Panc1 (cell line): Measurements from ENCODE around the gene CACNA2D3. TPM values are rescaled to one million over a fixed set of nuclear protein-coding genes. Genes with fewer than 3 reads are reported as not detected.

Source experiments
- ATAC-seq: fragments of 200-7000 bp; cut with Tn5 transposase; 2 replicates; pipeline ENCODE4 v1.9.1; 2020; ENCODE audit warnings: mild to moderate bottlenecking, moderate library complexity
- BruUV-seq: library from RNA; stranded (reverse); fragments of 400-500 nt; replicated peaks from 2 replicates; lab custom pipeline; 2021; lab: Mats Ljungman, UMichigan
- CTCF ChIA-PET: fragments of 300-600 bp; sonication (Branson Sonifier 250); formaldehyde crosslinking; loops from one replicate; lab custom pipeline; 2022; ENCODE audit warnings: antibody characterized with exemption; lab: Charles Lee
- POLR2A ChIA-PET: fragments of 300-600 bp; sonication (Branson Sonifier 250); formaldehyde crosslinking; loops from one replicate; lab custom pipeline; 2022; ENCODE audit warnings: antibody characterized with exemption; lab: Charles Lee
- DNase-seq: peaks from one replicate; pipeline ENCODE4 v3.0.0-alpha.2; 2010; ENCODE audit warnings: low read depth, low spot score
- H3K27ac ChIP-seq: 2 replicates; pipeline ENCODE4 v1.5.1; 2011; ENCODE audit warnings: mild to moderate bottlenecking, low read length, inconsistent platforms
- H3K27me3 ChIP-seq: fragments of 200-500 bp; sonication (Bioruptor generic); 2 replicates; pipeline ENCODE4 v1.6.0; 2014; ENCODE audit warnings: low read length, inconsistent platforms; ENCODE audit not compliant: control insufficient read depth, insufficient read depth
- H3K36me3 ChIP-seq: fragments of 200-500 bp; sonication (Bioruptor generic); 2 replicates; pipeline ENCODE4 v1.5.1; 2014; ENCODE audit warnings: inconsistent platforms, mild to moderate bottlenecking, low read length, moderate library complexity; ENCODE audit not compliant: control insufficient read depth, insufficient read depth
- H3K4me1 ChIP-seq: 2 replicates; pipeline ENCODE4 v1.5.1; 2011; ENCODE audit warnings: inconsistent platforms, mild to moderate bottlenecking, low read length, moderate library complexity; ENCODE audit not compliant: control insufficient read depth, insufficient read depth
- H3K4me3 ChIP-seq, 2 experiments: 2 replicates each; pipeline ENCODE4 v1.5.1; 2011 to 2012; ENCODE audit warnings: low read depth in 2 of 2, low read length in 2 of 2, mild to moderate bottlenecking in 2 of 2, inconsistent platforms in 1 of 2, moderate library complexity in 1 of 2
- H3K9me3 ChIP-seq: fragments of 200-500 bp; sonication (Bioruptor generic); 2 replicates; pipeline ENCODE4 v1.5.1; 2014; ENCODE audit warnings: low read depth, mild to moderate bottlenecking, inconsistent platforms, low read length, moderate library complexity; ENCODE audit not compliant: control insufficient read depth, insufficient read depth
- POLR2AphosphoS5 ChIP-seq: IDR thresholded peaks from 2 replicates; pipeline ENCODE4 v1.6.1; 2012; ENCODE audit warnings: mild to moderate bottlenecking, low read depth, low read length, moderate library complexity
- SIN3A ChIP-seq: IDR thresholded peaks from 2 replicates; pipeline ENCODE4 v1.6.1; 2012; ENCODE audit warnings: low read depth, mild to moderate bottlenecking, low read length, moderate library complexity, borderline replicate concordance; ENCODE audit not compliant: insufficient read depth
- TCF7L2 ChIP-seq: IDR thresholded peaks from 2 replicates; pipeline ENCODE4 v1.6.1; 2011; ENCODE audit warnings: mild to moderate bottlenecking, low read depth, low read length, inconsistent platforms
- in situ Hi-C: cut with HindIII; loops from 2 replicates; pipeline ENCODE4 v1.10.0; 2016; ENCODE audit warnings: low sequenced_read_pairs, low pct_unique_long_range_greater_than_20kb
- intact Hi-C: fragments of 100-400 bp; cut with micrococcal nuclease; formaldehyde crosslinking; loops from one replicate; pipeline ENCODE4 v1.10.0; 2022; ENCODE audit not compliant: unreplicated experiment
- total RNA-seq: library from RNA; stranded (reverse); gene quantifications from one replicate; pipeline ENCODE4 v1.2.1, GENCODE V29; 2021; ENCODE audit not compliant: unreplicated experiment
- TF ChIP-seq, protein P1 (sequence below), 2 experiments: IDR thresholded peaks; 2 replicates each; pipeline ENCODE4 v1.6.1; 2011 to 2012; ENCODE audit warnings: low read depth in 2 of 2, control low read depth in 1 of 2, low read length in 1 of 2, mild to moderate bottlenecking in 1 of 2, moderate library complexity in 1 of 2; ENCODE audit not compliant: insufficient read depth in 1 of 2
- TF ChIP-seq, protein P2 (sequence below): fragments of 450-650 bp; IDR thresholded peaks from 2 replicates; pipeline ENCODE4 v1.5.1; 2017; ENCODE audit warnings: mild to moderate bottlenecking

The CACNA2D3 gene
- total RNA-seq, 1 experiment from 2014 or later: 0.41 TPM

DNA sequence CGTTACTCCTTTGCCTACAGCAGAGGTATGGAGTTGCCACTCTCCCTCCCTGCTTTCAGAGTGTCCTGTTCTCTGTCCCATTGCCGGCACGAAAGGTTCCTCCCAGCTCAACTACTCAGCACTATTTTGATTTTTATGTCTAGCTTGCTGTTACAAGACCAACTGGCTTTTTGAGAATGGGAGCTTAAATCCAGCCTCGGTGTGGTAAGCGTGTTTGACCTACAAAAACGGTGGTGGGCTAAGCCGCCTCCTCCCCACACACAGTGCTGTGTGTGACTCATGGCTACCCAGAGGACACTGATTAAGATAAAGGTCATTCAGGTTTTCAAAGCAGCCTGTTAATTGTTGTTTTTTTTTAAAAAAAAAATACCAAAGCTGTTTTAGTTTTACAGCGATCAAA lies 741.0 kb downstream of the CACNA2D3 start:
- H3K27me3 ChIP-seq: no peaks in the 10 kb centered on the region
- ChIA-PET CTCF (no interaction called here), POLR2A (no interaction called here)
- ATAC-seq (no peak), DNase-seq (no peak)
- H3K4me3 ChIP-seq: no peak overlapping the region
- intact Hi-C loops: loop anchor here (10.0 kb wide), 1 partner anchor 621 kb away; the partner anchor contains the start of gene WNT5A
- no peak overlapping the region for H3K27ac ChIP-seq
- BruUV-seq: no TSS peak
- in situ Hi-C loops: no loop called here
- H3K36me3 ChIP-seq: no peaks in the 10 kb centered on the region
- H3K4me1 ChIP-seq: no peaks in the 10 kb centered on the region
- TF ChIP-seq TCF7L2: no peak
- no peak for TF ChIP-seq SIN3A
- TF ChIP-seq, protein P1, sequence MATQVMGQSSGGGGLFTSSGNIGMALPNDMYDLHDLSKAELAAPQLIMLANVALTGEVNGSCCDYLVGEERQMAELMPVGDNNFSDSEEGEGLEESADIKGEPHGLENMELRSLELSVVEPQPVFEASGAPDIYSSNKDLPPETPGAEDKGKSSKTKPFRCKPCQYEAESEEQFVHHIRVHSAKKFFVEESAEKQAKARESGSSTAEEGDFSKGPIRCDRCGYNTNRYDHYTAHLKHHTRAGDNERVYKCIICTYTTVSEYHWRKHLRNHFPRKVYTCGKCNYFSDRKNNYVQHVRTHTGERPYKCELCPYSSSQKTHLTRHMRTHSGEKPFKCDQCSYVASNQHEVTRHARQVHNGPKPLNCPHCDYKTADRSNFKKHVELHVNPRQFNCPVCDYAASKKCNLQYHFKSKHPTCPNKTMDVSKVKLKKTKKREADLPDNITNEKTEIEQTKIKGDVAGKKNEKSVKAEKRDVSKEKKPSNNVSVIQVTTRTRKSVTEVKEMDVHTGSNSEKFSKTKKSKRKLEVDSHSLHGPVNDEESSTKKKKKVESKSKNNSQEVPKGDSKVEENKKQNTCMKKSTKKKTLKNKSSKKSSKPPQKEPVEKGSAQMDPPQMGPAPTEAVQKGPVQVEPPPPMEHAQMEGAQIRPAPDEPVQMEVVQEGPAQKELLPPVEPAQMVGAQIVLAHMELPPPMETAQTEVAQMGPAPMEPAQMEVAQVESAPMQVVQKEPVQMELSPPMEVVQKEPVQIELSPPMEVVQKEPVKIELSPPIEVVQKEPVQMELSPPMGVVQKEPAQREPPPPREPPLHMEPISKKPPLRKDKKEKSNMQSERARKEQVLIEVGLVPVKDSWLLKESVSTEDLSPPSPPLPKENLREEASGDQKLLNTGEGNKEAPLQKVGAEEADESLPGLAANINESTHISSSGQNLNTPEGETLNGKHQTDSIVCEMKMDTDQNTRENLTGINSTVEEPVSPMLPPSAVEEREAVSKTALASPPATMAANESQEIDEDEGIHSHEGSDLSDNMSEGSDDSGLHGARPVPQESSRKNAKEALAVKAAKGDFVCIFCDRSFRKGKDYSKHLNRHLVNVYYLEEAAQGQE (IDR thresholded peaks at IDR 0.05; ENCODE audit: insufficient read depth in 1 of 2, low read depth in 2 of 2, low read length in 1 of 2): no peak
- no peak for TF ChIP-seq POLR2AphosphoS5
- TF ChIP-seq, protein P2, sequence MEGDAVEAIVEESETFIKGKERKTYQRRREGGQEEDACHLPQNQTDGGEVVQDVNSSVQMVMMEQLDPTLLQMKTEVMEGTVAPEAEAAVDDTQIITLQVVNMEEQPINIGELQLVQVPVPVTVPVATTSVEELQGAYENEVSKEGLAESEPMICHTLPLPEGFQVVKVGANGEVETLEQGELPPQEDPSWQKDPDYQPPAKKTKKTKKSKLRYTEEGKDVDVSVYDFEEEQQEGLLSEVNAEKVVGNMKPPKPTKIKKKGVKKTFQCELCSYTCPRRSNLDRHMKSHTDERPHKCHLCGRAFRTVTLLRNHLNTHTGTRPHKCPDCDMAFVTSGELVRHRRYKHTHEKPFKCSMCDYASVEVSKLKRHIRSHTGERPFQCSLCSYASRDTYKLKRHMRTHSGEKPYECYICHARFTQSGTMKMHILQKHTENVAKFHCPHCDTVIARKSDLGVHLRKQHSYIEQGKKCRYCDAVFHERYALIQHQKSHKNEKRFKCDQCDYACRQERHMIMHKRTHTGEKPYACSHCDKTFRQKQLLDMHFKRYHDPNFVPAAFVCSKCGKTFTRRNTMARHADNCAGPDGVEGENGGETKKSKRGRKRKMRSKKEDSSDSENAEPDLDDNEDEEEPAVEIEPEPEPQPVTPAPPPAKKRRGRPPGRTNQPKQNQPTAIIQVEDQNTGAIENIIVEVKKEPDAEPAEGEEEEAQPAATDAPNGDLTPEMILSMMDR: no peak
- no peaks in the 10 kb centered on the region for H3K9me3 ChIP-seq

DNA sequence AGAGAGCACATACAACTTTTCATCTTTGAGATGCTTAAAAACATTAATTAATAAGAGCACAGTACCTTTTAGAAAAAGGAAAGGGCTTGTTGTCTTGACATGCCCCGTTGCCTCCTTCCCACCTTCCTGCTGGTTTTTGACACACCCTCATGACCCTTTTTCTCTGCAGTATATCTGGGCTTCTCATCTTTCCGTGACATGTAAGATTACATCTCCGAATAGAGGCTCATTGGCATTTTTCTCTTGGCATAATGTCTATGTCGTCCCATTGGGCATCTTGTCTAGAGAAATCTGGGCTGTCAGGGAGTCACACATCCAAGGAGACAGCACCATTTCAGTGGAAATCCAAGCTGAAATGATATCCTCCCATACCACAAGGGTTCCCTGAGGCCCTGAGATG lies 741.4 kb downstream of the CACNA2D3 start:
- Histone ChIP-seq H3K9me3 (no peaks in the 10 kb centered on the region), H3K36me3 (no peaks in the 10 kb centered on the region), H3K4me3 (no peak overlapping the region), H3K4me1 (no peaks in the 10 kb centered on the region), H3K27me3 (no peaks in the 10 kb centered on the region), H3K27ac (no peak overlapping the region)
- in situ Hi-C loops (no loop called here), intact Hi-C loops (loop anchor here (10.0 kb wide), 1 partner anchor 621 kb away; the partner anchor contains the start of gene WNT5A)
- no TSS peak for BruUV-seq
- DNase-seq (no peak), ATAC-seq (no peak)
- TF ChIP-seq, protein P1 (IDR thresholded peaks at IDR 0.05; ENCODE audit: insufficient read depth in 1 of 2, low read depth in 2 of 2, low read length in 1 of 2): no peak
- TF ChIP-seq TCF7L2: no peak
- no peak for TF ChIP-seq SIN3A
- TF ChIP-seq, protein P2: no peak
- TF ChIP-seq POLR2AphosphoS5: no peak
- CTCF ChIA-PET: no interaction called here
- POLR2A ChIA-PET: no interaction called here
